ENCODE measurements around the gene TRAPPC3L.

DNA sequence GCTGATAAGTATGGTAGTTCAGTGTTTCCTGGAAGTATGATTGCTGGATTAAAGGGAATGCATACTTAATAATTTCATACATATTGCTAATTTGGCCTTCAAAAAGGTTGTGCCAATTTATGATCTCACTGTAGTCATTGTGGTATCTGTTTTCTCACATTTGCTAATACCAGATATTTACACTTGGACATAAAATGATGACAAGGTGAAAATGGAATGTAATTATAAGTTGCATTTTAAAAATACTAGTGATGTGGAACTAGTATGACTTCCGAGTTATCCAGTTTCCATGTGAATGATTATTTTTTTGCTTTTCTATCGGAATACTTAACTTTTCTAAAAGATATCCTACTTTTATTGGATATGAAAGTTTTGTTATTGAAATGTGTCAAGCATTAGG lies 41.3 kb upstream of the TRAPPC3L start:
- TF ChIP-seq, protein P1, sequence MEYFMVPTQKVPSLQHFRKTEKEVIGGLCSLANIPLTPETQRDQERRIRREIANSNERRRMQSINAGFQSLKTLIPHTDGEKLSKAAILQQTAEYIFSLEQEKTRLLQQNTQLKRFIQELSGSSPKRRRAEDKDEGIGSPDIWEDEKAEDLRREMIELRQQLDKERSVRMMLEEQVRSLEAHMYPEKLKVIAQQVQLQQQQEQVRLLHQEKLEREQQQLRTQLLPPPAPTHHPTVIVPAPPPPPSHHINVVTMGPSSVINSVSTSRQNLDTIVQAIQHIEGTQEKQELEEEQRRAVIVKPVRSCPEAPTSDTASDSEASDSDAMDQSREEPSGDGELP (IDR thresholded peaks at IDR 0.05; ENCODE audit: borderline replicate concordance, low read depth): no peak
- TF ChIP-seq, protein P2, sequence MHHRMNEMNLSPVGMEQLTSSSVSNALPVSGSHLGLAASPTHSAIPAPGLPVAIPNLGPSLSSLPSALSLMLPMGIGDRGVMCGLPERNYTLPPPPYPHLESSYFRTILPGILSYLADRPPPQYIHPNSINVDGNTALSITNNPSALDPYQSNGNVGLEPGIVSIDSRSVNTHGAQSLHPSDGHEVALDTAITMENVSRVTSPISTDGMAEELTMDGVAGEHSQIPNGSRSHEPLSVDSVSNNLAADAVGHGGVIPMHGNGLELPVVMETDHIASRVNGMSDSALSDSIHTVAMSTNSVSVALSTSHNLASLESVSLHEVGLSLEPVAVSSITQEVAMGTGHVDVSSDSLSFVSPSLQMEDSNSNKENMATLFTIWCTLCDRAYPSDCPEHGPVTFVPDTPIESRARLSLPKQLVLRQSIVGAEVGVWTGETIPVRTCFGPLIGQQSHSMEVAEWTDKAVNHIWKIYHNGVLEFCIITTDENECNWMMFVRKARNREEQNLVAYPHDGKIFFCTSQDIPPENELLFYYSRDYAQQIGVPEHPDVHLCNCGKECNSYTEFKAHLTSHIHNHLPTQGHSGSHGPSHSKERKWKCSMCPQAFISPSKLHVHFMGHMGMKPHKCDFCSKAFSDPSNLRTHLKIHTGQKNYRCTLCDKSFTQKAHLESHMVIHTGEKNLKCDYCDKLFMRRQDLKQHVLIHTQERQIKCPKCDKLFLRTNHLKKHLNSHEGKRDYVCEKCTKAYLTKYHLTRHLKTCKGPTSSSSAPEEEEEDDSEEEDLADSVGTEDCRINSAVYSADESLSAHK (CRISPR knock-in tag; IDR thresholded peaks at IDR 0.05; ENCODE audit: borderline replicate concordance): no peak
- TF ChIP-seq SIN3A (IDR thresholded peaks at IDR 0.05; ENCODE audit: borderline replicate concordance, low read depth, low read length) (no peak), YY1 (IDR thresholded peaks at IDR 0.05; ENCODE audit: insufficient read depth, insufficient replicate concordance, low read depth, low read length) (no peak), POLR2A (IDR thresholded peaks at IDR 0.05; ENCODE audit: insufficient read depth in 1 of 2, low read depth in 2 of 2, low read length in 2 of 2) (no peak), ETV6 (CRISPR knock-in tag; conservative IDR thresholded peaks at IDR 0.05) (no peak), SP1 (IDR thresholded peaks at IDR 0.05) (no peak), SP1 (CRISPR knock-in tag; IDR thresholded peaks at IDR 0.05) (no peak)
- TF ChIP-seq, protein P3, sequence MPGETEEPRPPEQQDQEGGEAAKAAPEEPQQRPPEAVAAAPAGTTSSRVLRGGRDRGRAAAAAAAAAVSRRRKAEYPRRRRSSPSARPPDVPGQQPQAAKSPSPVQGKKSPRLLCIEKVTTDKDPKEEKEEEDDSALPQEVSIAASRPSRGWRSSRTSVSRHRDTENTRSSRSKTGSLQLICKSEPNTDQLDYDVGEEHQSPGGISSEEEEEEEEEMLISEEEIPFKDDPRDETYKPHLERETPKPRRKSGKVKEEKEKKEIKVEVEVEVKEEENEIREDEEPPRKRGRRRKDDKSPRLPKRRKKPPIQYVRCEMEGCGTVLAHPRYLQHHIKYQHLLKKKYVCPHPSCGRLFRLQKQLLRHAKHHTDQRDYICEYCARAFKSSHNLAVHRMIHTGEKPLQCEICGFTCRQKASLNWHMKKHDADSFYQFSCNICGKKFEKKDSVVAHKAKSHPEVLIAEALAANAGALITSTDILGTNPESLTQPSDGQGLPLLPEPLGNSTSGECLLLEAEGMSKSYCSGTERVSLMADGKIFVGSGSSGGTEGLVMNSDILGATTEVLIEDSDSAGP (CRISPR knock-in tag; IDR thresholded peaks at IDR 0.05; ENCODE audit: borderline replicate concordance): no peak
- TF ChIP-seq, protein P4, sequence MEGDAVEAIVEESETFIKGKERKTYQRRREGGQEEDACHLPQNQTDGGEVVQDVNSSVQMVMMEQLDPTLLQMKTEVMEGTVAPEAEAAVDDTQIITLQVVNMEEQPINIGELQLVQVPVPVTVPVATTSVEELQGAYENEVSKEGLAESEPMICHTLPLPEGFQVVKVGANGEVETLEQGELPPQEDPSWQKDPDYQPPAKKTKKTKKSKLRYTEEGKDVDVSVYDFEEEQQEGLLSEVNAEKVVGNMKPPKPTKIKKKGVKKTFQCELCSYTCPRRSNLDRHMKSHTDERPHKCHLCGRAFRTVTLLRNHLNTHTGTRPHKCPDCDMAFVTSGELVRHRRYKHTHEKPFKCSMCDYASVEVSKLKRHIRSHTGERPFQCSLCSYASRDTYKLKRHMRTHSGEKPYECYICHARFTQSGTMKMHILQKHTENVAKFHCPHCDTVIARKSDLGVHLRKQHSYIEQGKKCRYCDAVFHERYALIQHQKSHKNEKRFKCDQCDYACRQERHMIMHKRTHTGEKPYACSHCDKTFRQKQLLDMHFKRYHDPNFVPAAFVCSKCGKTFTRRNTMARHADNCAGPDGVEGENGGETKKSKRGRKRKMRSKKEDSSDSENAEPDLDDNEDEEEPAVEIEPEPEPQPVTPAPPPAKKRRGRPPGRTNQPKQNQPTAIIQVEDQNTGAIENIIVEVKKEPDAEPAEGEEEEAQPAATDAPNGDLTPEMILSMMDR (CRISPR knock-in tag; IDR thresholded peaks at IDR 0.05): no peak

Data from HepG2 (cell line).